ENCODE data around the gene GPANK1.
A peak's percentile ranks its signal among the peaks of the same experiment; 100 is the strongest.

The GPANK1 gene

GRCh38 chr6:31700740-31701401 lies 36.1 kb upstream of the GPANK1 start:
- CTCF ChIA-PET, result interaction anchor here (1.1 to 1.8 kb wide), 3 partner anchors 11 to 69 kb away, joined by 3 to 9 read pairs (median 6); no protein-coding TSS in a partner anchor
- H3K4me3 ChIP-seq (ENCODE audit: low read depth, low read length), result no peak overlapping the region
- POLR2A ChIA-PET, result interaction anchor here (0.6 to 0.9 kb wide), 2 partner anchors 16 to 162 kb away, joined by 3 read pairs; partner anchors contain the start of gene NEU1

GRCh38 chr6:31697555-31697954 lies 32.8 kb upstream of the GPANK1 start:
- TF ChIP-seq ZNF366 (tag by site-specific recombination; conservative IDR thresholded peaks at IDR 0.05) (peak; percentile 33), ZNF670 (tag by site-specific recombination; IDR thresholded peaks at IDR 0.05; ENCODE audit: low read depth) (no peak), ZNF600 (tag by site-specific recombination; IDR thresholded peaks at IDR 0.05) (peak; percentile 64; the same call in 1 of the 2 replicates), ZNF664 (tag by site-specific recombination; IDR thresholded peaks at IDR 0.05) (no peak), SP7 (tag by site-specific recombination; IDR thresholded peaks at IDR 0.05) (0 out of 2 replicates have a peak, but pooled peaks have one; percentile 20), ZBTB17 (tag by site-specific recombination; IDR thresholded peaks at IDR 0.05) (peak; percentile 58; the same call in 1 of the 2 replicates), PRDM1 (tag by site-specific recombination; IDR thresholded peaks at IDR 0.05) (peak; percentile 100), ZNF510 (tag by site-specific recombination; IDR thresholded peaks at IDR 0.05; ENCODE audit: insufficient replicate concordance) (no peak), MZF1 (tag by site-specific recombination; IDR thresholded peaks at IDR 0.05; ENCODE audit: borderline replicate concordance) (no peak), ZSCAN4 (tag by site-specific recombination; IDR thresholded peaks at IDR 0.05) (no peak), TRIM28 (IDR thresholded peaks at IDR 0.05; ENCODE audit: borderline replicate concordance, low read length) (no peak)
- Histone ChIP-seq H3K27ac (ENCODE audit: extremely low read depth, low read depth, low read length) (no peak overlapping the region), H3K9me3 (ENCODE audit: control insufficient read depth, insufficient read depth, low read depth, low read length) (no peaks in the 10 kb centered on the region), H3K4me1 (ENCODE audit: control insufficient read depth, insufficient read depth, low read length) (no peaks in the 10 kb centered on the region), H3K4me3 (ENCODE audit: low read depth, low read length) (no peak overlapping the region), H3K36me3 (ENCODE audit: control insufficient read depth in 2 of 2, insufficient read depth in 1 of 2, low read length in 2 of 2) (peaks cover 4 to 42% of the 10 kb centered on the region in 2 experiments; a peak in 2 of 3 replicates)
- CTCF ChIA-PET, result interaction anchor here (0.7 to 1.0 kb wide), 2 partner anchors 8 to 151 kb away, joined by 3 to 4 read pairs; partner anchors contain the start of gene ATP6V1G2
- POLR2A ChIA-PET, result interaction anchor here (0.5 kb wide), 1 partner anchor 138 kb away, joined by 4 read pairs; no protein-coding TSS in a partner anchor

More at GRCh38 chr6:31700740-31701401, 36.1 kb upstream of the GPANK1 start:
- Histone ChIP-seq H3K27ac (ENCODE audit: extremely low read depth, low read depth, low read length) (no peak overlapping the region), H3K4me1 (ENCODE audit: control insufficient read depth, insufficient read depth, low read length) (no peaks in the 10 kb centered on the region), H3K9me3 (ENCODE audit: control insufficient read depth, insufficient read depth, low read depth, low read length) (no peaks in the 10 kb centered on the region), H3K36me3 (ENCODE audit: control insufficient read depth in 2 of 2, insufficient read depth in 1 of 2, low read length in 2 of 2) (peaks cover 4 to 21% of the 10 kb centered on the region in 2 experiments; a peak in 2 of 3 replicates)
- TF ChIP-seq ZNF157 (tag by site-specific recombination; IDR thresholded peaks at IDR 0.05) (peak; percentile 56; the same call in 1 of the 2 replicates), ZNF433 (tag by site-specific recombination; IDR thresholded peaks at IDR 0.05; ENCODE audit: low read depth) (no peak)

- H3K27ac ChIP-seq (ENCODE audit: extremely low read depth, low read depth, low read length), result no peak overlapping the region
- CTCF ChIA-PET, result interaction anchor here (0.8 to 1.0 kb wide), 2 partner anchors 9 to 98 kb away, joined by 3 read pairs; no protein-coding TSS in a partner anchor
- POLR2A ChIA-PET, result interaction anchor here (0.5 to 4.0 kb wide), 7 partner anchors 10 to 169 kb away, joined by 3 to 30 read pairs (median 4); partner anchors contain the start of genes ABHD16A, LY6G5C and NEU1
- no peaks in the 10 kb centered on the region for H3K9me3 ChIP-seq (ENCODE audit: control insufficient read depth, insufficient read depth, low read depth, low read length)
- no peaks in the 10 kb centered on the region for H3K4me1 ChIP-seq (ENCODE audit: control insufficient read depth, insufficient read depth, low read length)
- TF ChIP-seq ZNF324 (tag by site-specific recombination; IDR thresholded peaks at IDR 0.05), result no peak
- no peak for TF ChIP-seq ZBTB44 (tag by site-specific recombination; IDR thresholded peaks at IDR 0.05)
- TF ChIP-seq ZNF555 (tag by site-specific recombination; conservative IDR thresholded peaks at IDR 0.05), result no peak
- TF ChIP-seq MZF1 (tag by site-specific recombination; IDR thresholded peaks at IDR 0.05; ENCODE audit: borderline replicate concordance), result no peak
- no peak for TF ChIP-seq OSR2 (tag by site-specific recombination; IDR thresholded peaks at IDR 0.05)
- TF ChIP-seq KLF9 (tag by site-specific recombination; IDR thresholded peaks at IDR 0.05; ENCODE audit: low read depth), result no peak
- no peak for TF ChIP-seq YY2 (tag by site-specific recombination; IDR thresholded peaks at IDR 0.05)
- TF ChIP-seq ZNF169 (tag by site-specific recombination; IDR thresholded peaks at IDR 0.05), result no peak
- TF ChIP-seq ZNF677 (tag by site-specific recombination; IDR thresholded peaks at IDR 0.05), result no peak
- no peak for TF ChIP-seq ZBTB21 (tag by site-specific recombination; IDR thresholded peaks at IDR 0.05)
- TF ChIP-seq ZNF114 (tag by site-specific recombination; IDR thresholded peaks at IDR 0.05), result no peak
- no peak for TF ChIP-seq SP3 (tag by site-specific recombination; IDR thresholded peaks at IDR 0.05)
- TF ChIP-seq ZNF211 (tag by site-specific recombination; IDR thresholded peaks at IDR 0.05; ENCODE audit: low read depth), result no peak
- peaks cover 4 to 66% of the 10 kb centered on the region in 2 experiments; a peak in 2 of 3 replicates for H3K36me3 ChIP-seq (ENCODE audit: control insufficient read depth in 2 of 2, insufficient read depth in 1 of 2, low read length in 2 of 2)
- H3K4me3 ChIP-seq (ENCODE audit: low read depth, low read length), result no peak overlapping the region
Measured at GRCh38 chr6:31693535-31693934, 28.7 kb upstream of the GPANK1 start.

Data from HEK293 (cell line).